Measurements from ENCODE around the gene COL27A1.

Gene COL27A1

DNA sequence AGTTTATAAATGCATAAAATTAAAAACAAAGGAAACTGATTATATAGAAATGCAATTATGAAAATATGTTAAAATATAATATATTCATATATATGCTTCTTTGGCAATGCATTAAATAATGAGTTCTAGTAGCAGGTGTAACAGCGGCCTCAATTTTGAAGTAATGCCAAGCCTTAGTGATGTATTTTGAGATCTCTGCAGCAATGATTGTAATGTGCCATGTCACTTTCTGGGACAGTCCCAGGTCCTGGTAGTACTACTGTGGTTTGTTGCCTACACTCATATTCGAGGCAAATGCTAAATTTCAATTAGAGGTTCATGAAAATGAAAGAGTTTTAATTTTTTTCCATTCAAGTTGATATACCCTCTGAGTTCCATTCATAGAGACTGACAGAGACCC is 91.7 kb downstream of the COL27A1 start:
- no peak for DNase-seq (ENCODE audit: low read depth)

DNA sequence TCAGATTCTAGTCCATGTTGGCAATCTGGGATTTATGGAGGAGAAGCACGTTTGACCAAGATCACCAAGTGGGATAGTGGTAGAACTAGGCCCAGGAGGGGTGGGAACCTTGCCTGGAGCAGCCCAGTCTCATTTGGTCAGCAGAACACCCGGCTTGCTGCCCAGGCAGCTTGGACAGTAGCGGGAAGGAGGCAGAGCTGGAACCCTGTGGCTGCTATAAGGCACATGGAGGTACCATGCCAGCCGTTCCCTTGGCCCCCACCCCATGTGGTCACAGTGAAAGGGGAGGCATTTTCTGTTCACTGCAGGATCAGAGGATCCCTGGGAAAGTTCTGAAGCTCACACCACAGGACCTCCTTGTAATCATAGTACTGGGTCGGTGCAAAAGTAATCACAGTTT is 92.2 kb downstream of the COL27A1 start:
- no peak for DNase-seq (ENCODE audit: low read depth)

DNA sequence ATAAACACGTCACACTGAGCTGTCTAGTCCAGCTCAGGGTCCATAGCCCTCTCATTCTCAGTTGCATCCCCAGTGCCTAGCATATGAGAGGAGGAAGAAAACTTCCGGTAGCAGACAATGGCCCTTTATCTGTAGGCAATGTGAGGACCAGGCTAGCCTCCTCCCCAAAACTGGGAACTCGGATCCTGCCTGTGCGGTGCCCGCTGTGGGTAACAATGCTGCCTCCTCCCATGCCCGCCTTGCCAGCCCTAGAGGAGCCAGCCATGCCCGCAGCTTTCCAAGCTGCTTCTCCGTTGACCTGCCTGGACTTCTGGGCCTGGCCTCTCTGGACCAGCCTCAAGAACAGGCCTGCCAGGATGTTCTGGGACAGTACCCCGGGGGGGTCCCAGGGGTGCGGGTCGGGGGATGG is 93.0 kb downstream of the COL27A1 start:
- DNase-seq (ENCODE audit: low read depth) = no peak

- no peak for DNase-seq (ENCODE audit: low read depth)
These were observed 94.3 kb downstream of the COL27A1 start for GRCh38 chr9:114249424-114250234.

DNA sequence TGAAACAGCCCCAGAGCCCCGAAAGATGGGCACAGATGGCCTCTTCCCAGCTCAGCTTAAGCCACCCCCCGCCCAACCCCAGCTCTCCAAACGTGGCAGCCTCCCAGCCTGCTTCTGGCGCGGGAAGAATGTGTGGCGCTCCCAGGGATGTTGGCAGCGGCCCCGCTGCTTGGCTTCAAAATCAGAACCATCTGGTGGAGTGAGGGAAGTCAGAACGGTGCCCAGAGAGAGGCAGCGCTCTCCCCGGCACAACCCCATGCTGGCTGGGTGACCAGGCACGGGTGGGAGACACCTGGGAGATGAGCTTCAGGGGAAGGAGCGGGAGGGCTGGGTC is 94.9 kb downstream of the COL27A1 start:
- DNase-seq (ENCODE audit: low read depth) = peak; percentile 96

DNA sequence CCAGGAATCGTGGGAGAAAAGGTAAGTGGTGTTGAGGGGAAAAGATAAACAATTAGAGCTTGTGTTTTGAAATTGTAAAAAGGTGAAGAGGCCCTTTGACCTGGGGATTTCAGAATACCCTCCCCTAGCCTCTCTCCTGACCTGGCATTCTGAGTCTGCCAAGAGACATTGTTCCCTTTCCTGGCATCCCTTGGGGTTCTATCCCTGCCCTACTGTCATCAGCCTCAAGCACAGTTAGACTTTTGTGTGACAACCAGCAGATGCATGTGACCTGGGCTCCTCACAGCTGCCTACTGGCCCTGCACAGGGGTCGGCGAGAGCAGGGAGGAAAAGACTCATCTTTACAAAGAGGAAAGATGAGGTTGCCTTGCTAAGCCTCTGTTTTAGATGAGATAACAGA is 95.3 kb downstream of the COL27A1 start:
- no peak for DNase-seq (ENCODE audit: low read depth)

DNA sequence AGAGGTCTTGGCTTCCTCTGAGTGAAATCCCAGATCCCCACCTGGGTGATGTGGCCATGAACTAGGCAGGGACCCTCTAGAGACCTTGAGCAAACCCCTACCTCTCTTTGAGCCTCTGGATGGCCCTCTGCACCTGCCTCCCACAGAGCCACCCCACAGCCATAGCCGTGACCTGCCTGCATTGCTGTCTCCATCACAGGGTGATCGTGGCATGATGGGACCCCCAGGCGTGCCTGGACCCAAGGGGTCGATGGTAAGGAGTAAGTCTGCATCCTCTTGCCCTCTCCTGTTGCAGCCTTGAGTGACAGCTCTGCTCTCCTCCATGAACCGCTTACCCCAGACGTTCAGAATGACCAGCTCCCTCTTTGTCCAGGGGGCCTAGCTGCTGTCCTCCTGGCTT is 97.1 kb downstream of the COL27A1 start:
- DNase-seq (ENCODE audit: low read depth) = no peak

GRCh38 chr9:114256827-114257328 is 101.5 kb downstream of the COL27A1 start:
- DNase-seq (ENCODE audit: low read depth) = no peak

GRCh38 chr9:114258218-114258617 is 102.9 kb downstream of the COL27A1 start:
- DNase-seq (ENCODE audit: low read depth) = no peak

GRCh38 chr9:114258866-114259797 is 103.8 kb downstream of the COL27A1 start:
- no peak for DNase-seq (ENCODE audit: low read depth)

DNA sequence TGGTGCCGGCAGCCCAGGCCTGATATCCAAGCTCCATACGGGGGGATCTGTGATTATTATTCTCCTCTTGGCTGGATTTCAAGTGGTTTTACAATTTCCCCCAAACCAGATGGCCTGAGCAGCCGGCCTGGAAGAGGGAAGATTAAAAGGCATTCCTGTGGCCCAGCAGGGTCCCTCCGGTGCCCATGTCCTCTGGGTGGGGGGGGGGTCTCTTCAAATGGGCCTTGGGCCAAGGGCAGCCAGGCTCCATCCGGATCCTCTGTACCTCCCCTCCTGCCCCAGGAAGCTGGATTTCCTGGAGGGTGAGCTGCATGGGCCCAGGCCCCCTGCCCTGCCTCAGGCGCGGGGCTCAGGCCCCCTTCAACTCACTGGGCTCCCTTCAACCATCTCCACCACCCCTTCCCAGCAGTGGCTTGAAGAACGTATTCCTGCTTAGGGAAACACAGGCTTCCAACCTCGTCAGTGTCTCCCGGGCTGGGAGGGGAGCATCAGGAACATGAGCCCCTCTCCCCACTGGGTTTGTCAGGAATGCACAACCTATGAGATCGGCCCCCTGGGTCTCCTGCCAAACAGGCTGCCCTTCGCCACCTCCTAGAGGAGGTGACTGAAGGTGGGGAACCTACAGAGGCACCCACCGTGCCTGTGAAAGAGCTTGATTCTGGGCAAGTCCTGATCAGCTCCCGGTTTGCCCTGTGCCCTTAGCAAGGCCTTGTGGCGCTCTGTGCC is 104.6 kb downstream of the COL27A1 start:
- no peak for DNase-seq (ENCODE audit: low read depth)

DNA sequence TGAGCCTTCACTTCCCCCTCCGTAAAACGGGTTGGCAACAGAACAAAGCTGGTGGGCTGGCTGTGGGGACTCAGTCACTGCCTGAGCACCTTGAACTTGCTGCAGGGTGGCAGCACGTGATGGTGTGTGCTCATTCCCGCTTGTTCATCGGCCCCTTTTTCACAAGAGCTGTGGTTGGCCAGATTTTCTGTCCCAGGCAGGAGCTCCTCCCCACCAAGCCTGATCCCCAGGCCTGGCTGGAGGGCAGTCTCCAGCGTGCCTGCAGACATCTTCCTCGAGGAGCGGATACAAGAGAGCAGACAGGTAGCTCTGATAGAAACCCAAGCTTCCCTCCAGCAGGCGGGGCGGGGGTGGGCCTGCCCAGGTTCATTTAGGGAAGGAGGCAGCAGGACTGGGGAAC is 105.7 kb downstream of the COL27A1 start:
- no peak for DNase-seq (ENCODE audit: low read depth)

DNA sequence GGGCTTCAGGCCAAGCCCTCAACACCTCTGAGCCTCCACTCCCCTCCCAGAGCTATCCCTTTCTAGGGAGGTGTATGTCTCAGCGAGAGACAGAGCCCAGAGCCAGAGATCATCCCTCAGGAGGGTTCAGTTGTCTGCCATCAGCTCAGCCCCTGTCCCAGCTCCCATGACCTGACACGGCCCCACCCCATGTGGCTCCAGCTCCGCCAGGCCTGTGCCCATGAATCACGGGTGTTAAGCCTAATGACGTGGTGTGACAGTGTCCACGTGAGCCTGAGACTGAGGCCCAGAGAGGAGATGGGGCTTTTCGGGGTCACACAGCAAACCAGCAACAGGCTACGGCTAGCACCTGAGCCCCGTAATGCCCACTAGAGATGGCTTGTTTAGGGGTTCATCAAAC is 106.7 kb downstream of the COL27A1 start:
- DNase-seq (ENCODE audit: low read depth) = no peak

- DNase-seq (ENCODE audit: low read depth) = peak; percentile 35
These were observed 108.6 kb downstream of the COL27A1 start for GRCh38 chr9:114263853-114264510.

- no peak for DNase-seq (ENCODE audit: low read depth)
These were observed 109.6 kb downstream of the COL27A1 start for GRCh38 chr9:114264806-114265550.

- peak; percentile 50 for DNase-seq (ENCODE audit: low read depth)
These were observed 111.6 kb downstream of the COL27A1 start for GRCh38 chr9:114266969-114267368.

DNA sequence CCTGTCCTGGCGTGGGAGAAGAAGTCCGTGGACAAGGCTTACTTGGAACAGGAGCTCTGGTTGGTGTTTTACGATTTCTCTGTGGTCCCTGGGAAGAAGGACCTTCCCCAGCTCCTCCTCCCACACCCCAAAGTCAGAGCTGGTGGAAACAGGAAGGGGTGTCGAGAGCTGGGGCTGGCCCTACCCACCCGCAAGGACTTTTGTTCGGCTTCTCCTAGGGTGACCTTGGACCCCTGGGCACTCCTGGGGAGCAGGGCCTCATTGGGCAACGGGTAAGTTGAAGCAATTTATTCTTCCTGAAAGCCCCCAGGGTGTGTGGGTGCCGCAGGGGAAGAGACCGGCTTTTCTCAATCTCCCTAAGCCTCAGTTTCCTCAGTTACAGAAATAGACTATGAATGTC is 113.7 kb downstream of the COL27A1 start:
- no peak for DNase-seq (ENCODE audit: low read depth)

DNA sequence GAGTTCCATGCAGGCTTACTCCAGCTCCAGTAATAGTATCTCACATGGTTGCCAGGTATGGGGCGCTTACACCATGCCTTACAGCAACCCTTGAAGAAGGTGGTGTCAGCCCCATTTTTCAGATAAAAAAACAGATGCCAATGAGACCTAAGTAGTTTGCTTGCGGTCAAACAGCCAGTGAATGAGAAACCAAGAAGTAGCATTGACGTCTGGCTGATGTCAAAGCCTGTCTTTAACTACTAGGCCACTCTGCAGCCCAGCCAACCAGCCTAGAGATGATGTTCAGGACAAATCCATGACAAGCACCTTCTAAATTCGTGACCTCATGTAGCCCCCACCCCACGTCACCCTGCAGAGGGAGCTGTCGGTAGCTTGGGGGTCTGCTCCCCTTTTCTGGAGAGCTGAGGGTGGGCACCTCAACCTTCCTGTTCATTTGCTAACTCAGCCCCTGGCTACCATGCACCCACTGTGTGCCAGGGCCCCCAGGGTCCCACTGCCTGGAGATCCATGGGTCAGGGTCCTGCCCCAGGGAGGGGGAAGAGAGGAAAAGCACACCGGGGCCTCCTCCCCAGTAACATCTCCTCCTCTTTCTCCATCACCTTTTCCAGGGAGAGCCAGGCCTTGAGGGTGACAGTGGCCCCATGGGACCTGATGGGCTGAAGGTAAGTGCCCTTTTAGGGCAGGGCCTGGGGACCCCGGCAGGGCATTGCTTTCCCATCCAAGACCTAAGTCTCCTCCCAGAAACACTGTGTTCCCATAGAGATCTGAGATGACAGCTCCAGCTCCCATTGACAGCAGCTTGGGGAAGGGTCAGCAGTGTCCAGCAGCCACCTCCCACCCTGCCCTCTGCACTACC is 115.0 kb downstream of the COL27A1 start:
- no peak for DNase-seq (ENCODE audit: low read depth)

GRCh38 chr9:114271556-114272510 is 116.5 kb downstream of the COL27A1 start:
- DNase-seq (ENCODE audit: low read depth) = peak; percentile 40
